ENCODE data around the gene TP53AIP1.

TP53AIP1 gene

GRCh38 chr11:128907585-128907984 is 35.1 kb downstream of the TP53AIP1 start:
- no peak for DNase-seq (ENCODE audit: low read depth in 4 of 4, low spot score in 1 of 4)

GRCh38 chr11:128906185-128907050 is 36.3 kb downstream of the TP53AIP1 start:
- no peak for DNase-seq (ENCODE audit: low read depth in 4 of 4, low spot score in 1 of 4)

- peak in 1 of 4 experiments; percentile 18 for DNase-seq (ENCODE audit: low read depth in 4 of 4, low spot score in 1 of 4)
Measured at GRCh38 chr11:128905345-128906184, 37.1 kb downstream of the TP53AIP1 start.

- no peak for DNase-seq (ENCODE audit: low read depth in 4 of 4, low spot score in 1 of 4)
Measured at GRCh38 chr11:128904656-128905344, 37.9 kb downstream of the TP53AIP1 start.

- DNase-seq (ENCODE audit: low read depth in 4 of 4, low spot score in 1 of 4), result no peak
Measured at GRCh38 chr11:128904303-128904655, 38.4 kb downstream of the TP53AIP1 start.

GRCh38 chr11:128903248-128904061 is 39.2 kb downstream of the TP53AIP1 start:
- DNase-seq (ENCODE audit: low read depth in 4 of 4, low spot score in 1 of 4), result no peak

- DNase-seq (ENCODE audit: low read depth in 4 of 4, low spot score in 1 of 4), result no peak
Measured at GRCh38 chr11:128902515-128903066, 40.1 kb downstream of the TP53AIP1 start.

GRCh38 chr11:128901653-128902514 is 40.8 kb downstream of the TP53AIP1 start:
- DNase-seq (ENCODE audit: low read depth in 4 of 4, low spot score in 1 of 4), result no peak

- no peak for DNase-seq (ENCODE audit: low read depth in 4 of 4, low spot score in 1 of 4)
Measured at GRCh38 chr11:128900468-128900867, 42.2 kb downstream of the TP53AIP1 start.

GRCh38 chr11:128898580-128899344 is 43.9 kb downstream of the TP53AIP1 start:
- DNase-seq (ENCODE audit: low read depth in 4 of 4, low spot score in 1 of 4), result no peak

GRCh38 chr11:128897826-128898225 is 44.8 kb downstream of the TP53AIP1 start:
- no peak for DNase-seq (ENCODE audit: low read depth in 4 of 4, low spot score in 1 of 4)

GRCh38 chr11:128896356-128896755 is 46.3 kb downstream of the TP53AIP1 start:
- DNase-seq (ENCODE audit: low read depth in 4 of 4, low spot score in 1 of 4), result no peak

- DNase-seq (ENCODE audit: low read depth in 4 of 4, low spot score in 1 of 4), result no peak
Measured at GRCh38 chr11:128895526-128895925, 47.1 kb downstream of the TP53AIP1 start.

GRCh38 chr11:128894685-128895084 is 48.0 kb downstream of the TP53AIP1 start:
- DNase-seq (ENCODE audit: low read depth in 4 of 4, low spot score in 1 of 4), result no peak

GRCh38 chr11:128894286-128894681 is 48.4 kb downstream of the TP53AIP1 start:
- DNase-seq (ENCODE audit: low read depth in 4 of 4, low spot score in 1 of 4), result no peak

- DNase-seq (ENCODE audit: low read depth in 4 of 4, low spot score in 1 of 4), result no peak
Measured at GRCh38 chr11:128893578-128894285, 48.9 kb downstream of the TP53AIP1 start.

- no peak for DNase-seq (ENCODE audit: low read depth in 4 of 4, low spot score in 1 of 4)
Measured at GRCh38 chr11:128892866-128893565, 49.7 kb downstream of the TP53AIP1 start.
